Osteocyte (in vitro differentiated cells): Measurements from ENCODE around the gene TLR5. TPM values are rescaled to one million over a fixed set of nuclear protein-coding genes. Genes with fewer than 3 reads are reported as not detected.

Source experiments
- DNase-seq: peaks from one replicate; pipeline ENCODE4 v3.0.0; 2021; ENCODE audit warnings: mixed read lengths; ENCODE audit not compliant: unreplicated experiment; ENCODE audit errors: extremely low spot score
- H3K27ac Mint-ChIP-seq: one replicate; pipeline ENCODE4 v1.8.0; 2021; ENCODE audit warnings: mild to moderate bottlenecking, mixed read lengths; ENCODE audit not compliant: unreplicated experiment
- H3K27me3 Mint-ChIP-seq: one replicate; pipeline ENCODE4 v1.8.0; 2021; ENCODE audit warnings: mixed read lengths; ENCODE audit not compliant: unreplicated experiment
- H3K36me3 Mint-ChIP-seq: one replicate; pipeline ENCODE4 v1.8.0; 2021; ENCODE audit warnings: mixed read lengths; ENCODE audit not compliant: unreplicated experiment
- H3K4me1 Mint-ChIP-seq: one replicate; pipeline ENCODE4 v1.8.0; 2021; ENCODE audit warnings: mixed read lengths; ENCODE audit not compliant: unreplicated experiment
- H3K4me3 Mint-ChIP-seq: one replicate; pipeline ENCODE4 v1.8.0; 2021; ENCODE audit warnings: mild to moderate bottlenecking, moderate library complexity, mixed read lengths; ENCODE audit not compliant: unreplicated experiment
- H3K9me3 Mint-ChIP-seq: one replicate; pipeline ENCODE4 v1.8.0; 2021; ENCODE audit warnings: mixed read lengths; ENCODE audit not compliant: unreplicated experiment
- total RNA-seq: library from RNA; stranded (reverse); gene quantifications from 2 replicates; pipeline ENCODE4 v1.2.1, GENCODE V29; 2021
- TF ChIP-seq, protein P1 (sequence below): fragments of 200-600 bp; sonication (generic); IDR thresholded peaks from 2 replicates; pipeline ENCODE4 v1.5.0; 2021; ENCODE audit warnings: antibody characterized with exemption, mild to moderate bottlenecking, moderate library complexity

Gene TLR5
- total RNA-seq, 1 donor from 2014 or later = not detected

GRCh38 chr1:223081181-223081994 is 61.7 kb downstream of the TLR5 start:
- Mint-ChIP-seq H3K4me1 (peaks cover 5% of the 10 kb centered on the region), H3K4me3 (peak overlapping the region; percentile 65), H3K9me3 (no peaks in the 10 kb centered on the region), H3K36me3 (no peaks in the 10 kb centered on the region), H3K27ac (peak overlapping the region; percentile 65), H3K27me3 (peaks cover 12% of the 10 kb centered on the region)
- TF ChIP-seq, protein P1, sequence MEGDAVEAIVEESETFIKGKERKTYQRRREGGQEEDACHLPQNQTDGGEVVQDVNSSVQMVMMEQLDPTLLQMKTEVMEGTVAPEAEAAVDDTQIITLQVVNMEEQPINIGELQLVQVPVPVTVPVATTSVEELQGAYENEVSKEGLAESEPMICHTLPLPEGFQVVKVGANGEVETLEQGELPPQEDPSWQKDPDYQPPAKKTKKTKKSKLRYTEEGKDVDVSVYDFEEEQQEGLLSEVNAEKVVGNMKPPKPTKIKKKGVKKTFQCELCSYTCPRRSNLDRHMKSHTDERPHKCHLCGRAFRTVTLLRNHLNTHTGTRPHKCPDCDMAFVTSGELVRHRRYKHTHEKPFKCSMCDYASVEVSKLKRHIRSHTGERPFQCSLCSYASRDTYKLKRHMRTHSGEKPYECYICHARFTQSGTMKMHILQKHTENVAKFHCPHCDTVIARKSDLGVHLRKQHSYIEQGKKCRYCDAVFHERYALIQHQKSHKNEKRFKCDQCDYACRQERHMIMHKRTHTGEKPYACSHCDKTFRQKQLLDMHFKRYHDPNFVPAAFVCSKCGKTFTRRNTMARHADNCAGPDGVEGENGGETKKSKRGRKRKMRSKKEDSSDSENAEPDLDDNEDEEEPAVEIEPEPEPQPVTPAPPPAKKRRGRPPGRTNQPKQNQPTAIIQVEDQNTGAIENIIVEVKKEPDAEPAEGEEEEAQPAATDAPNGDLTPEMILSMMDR = peak; percentile 98
- DNase-seq = peak; percentile 93

DNA sequence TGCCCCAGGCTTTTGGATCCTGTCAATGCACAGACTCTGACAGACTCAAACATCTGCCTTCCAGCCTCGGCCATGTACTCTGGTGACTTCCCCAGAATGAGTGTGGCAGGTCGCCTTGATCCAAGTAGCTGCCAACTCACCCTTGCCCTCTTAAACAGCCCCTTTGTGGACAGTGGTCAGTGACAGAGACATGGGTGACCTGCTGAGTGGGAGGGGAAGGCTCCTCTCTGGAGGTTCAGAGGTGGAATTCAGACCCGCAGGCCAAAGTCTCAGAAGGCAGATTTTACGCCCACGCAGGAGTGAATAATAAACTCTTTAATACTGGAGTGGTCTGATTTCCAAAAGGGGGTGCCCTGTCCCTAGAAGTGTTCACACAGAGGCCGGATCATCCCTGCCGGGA is 63.5 kb downstream of the TLR5 start:
- Mint-ChIP-seq H3K36me3 (no peaks in the 10 kb centered on the region), H3K27ac (no peak overlapping the region), H3K4me1 (peaks cover 5% of the 10 kb centered on the region), H3K27me3 (peaks cover 20% of the 10 kb centered on the region), H3K9me3 (no peaks in the 10 kb centered on the region), H3K4me3 (no peak overlapping the region)
- TF ChIP-seq, protein P1 = no peak
- no peak for DNase-seq

DNA sequence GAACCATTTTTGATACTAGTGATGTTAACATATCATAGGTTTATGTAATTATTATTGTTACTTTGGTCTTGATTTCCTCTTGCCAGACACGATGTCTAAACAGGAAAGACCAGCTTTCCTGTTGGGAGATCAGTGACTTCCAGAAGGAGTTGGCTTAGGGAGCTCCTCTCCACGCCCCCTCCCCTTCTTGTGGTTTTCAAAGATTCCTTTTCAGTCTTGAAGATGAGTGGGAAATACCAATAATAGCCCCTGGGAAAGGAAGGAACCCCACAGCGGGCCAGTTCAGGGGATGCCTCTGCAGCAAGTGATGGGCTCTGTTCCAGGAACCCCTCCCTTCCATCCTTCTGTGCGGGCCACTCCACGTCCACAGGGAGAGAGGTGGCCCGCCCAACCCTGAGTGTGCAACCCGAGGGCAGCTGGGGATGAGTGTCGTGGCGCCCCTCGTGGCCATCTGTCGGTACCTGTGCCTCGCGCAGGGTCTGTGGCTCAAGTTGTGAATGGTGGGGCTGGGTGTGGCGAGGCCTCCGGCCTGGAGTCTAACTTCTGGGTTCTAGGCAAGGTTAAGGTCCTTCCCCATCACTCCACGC is 65.7 kb downstream of the TLR5 start:
- TF ChIP-seq, protein P1 = no peak
- peaks cover 5% of the 10 kb centered on the region for H3K4me1 Mint-ChIP-seq
- DNase-seq = no peak
- H3K27me3 Mint-ChIP-seq = peaks cover 21% of the 10 kb centered on the region
- H3K36me3 Mint-ChIP-seq = no peaks in the 10 kb centered on the region
- H3K4me3 Mint-ChIP-seq = no peak overlapping the region
- no peaks in the 10 kb centered on the region for H3K9me3 Mint-ChIP-seq
- H3K27ac Mint-ChIP-seq = no peak overlapping the region

DNA sequence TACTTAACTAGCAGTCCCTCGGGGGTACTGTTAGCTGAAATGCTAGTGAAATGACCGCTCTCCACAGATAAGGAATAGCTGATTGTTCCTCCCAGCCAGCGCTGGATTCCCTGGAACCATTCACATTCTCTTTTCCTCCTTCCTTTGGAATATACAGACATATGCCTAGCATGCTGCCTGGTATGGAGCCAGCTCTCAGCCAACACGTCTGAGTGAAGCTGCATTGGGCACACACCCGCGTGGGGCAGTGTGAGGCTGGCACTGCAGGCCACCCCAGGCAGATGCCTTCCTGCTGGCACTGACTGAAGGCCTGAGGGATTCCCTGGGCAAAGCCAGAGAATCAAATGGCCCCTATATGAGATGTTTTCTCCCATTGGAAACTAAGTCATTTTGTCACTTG is 66.7 kb downstream of the TLR5 start:
- Mint-ChIP-seq H3K27ac (no peak overlapping the region), H3K4me1 (peaks cover 3% of the 10 kb centered on the region), H3K4me3 (no peak overlapping the region)

DNA sequence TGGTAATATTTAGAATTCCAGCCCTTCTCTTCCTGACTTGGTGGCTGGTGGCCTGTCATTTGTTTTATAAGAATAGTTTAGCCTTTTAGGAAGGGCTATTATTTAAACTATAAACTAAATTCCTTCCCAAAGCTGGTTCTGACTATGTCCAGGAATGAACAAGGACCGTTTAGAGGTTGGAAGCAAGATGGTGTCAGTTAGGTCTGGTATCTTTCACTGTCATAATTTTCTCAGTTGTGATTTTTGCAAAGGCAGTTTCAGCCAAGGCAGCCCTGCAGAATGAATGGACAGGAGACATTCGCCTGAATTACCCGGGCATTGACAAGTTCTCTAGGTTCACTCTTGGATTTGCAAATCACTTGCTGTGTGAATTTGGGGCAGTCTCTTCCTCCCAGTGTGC is 67.2 kb downstream of the TLR5 start:
- DNase-seq = no peak
- no peaks in the 10 kb centered on the region for H3K4me1 Mint-ChIP-seq
- H3K9me3 Mint-ChIP-seq = no peaks in the 10 kb centered on the region
- no peak overlapping the region for H3K27ac Mint-ChIP-seq
- no peak overlapping the region for H3K4me3 Mint-ChIP-seq
- TF ChIP-seq, protein P1 = no peak
- H3K27me3 Mint-ChIP-seq = peaks cover 24% of the 10 kb centered on the region
- H3K36me3 Mint-ChIP-seq = no peaks in the 10 kb centered on the region

More for the DNA sequence above, 66.7 kb downstream of the TLR5 start:
- H3K36me3 Mint-ChIP-seq = no peaks in the 10 kb centered on the region
- no peaks in the 10 kb centered on the region for H3K9me3 Mint-ChIP-seq
- TF ChIP-seq, protein P1 = no peak
- H3K27me3 Mint-ChIP-seq = peaks cover 24% of the 10 kb centered on the region
- no peak for DNase-seq
